Measurements from ENCODE around the gene SBF2. TPM values are rescaled to one million over a fixed set of nuclear protein-coding genes. Genes with fewer than 3 reads are reported as not detected.

Gene SBF2
- total and polyA plus RNA-seq, 11 donors: 10.4 to 33.9 (median 20.9) TPM

- Histone ChIP-seq H3K9me3 (no peaks in the 10 kb centered on the region), H3K4me3 (no peak overlapping the region), H3K27me3 (no peaks in the 10 kb centered on the region), H3K36me3 (peaks cover 0 to 3% (median 0%) of the 10 kb centered on the region in 9 donors), H3K27ac (no peak overlapping the region), H3K4me1 (peaks cover 0 to 5% (median 0%) of the 10 kb centered on the region in 12 donors)
- WGBS, 4 donors: 67 to 84% (median 82%) methylated on average over 1 of the region's 1 CpG
- TF ChIP-seq CTCF (IDR thresholded peaks at IDR 0.05) (no peak), POLR2A (IDR thresholded peaks at IDR 0.05) (no peak)
- intact Hi-C loops (cut with DNase I): no loop called here
- ATAC-seq (no peak), DNase-seq (no peak)
Observed at GRCh38 chr11:9888938-9889337, 405.1 kb downstream of the SBF2 start.

DNA sequence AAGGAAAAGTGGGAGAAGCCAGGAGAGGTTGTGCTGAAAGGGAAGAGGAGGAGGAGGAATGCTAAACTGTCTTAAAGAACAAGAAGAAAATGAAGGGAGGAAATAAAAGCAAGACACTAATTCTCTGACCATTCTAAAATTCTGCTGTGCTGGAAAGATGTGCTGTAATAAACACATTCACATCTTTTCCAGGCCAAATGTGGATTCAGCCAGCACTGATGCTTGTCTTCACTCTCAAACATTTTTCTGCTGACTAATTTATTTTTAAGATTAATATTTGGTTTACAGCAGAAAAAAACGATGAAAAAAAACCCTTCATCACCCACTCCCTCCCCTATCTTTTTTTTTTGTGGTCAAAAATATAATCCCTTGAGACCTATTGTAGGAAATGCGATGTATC lies 406.5 kb downstream of the SBF2 start:
- Histone ChIP-seq H3K4me1 (peaks cover 0 to 5% (median 0%) of the 10 kb centered on the region in 12 donors), H3K36me3 (no peaks in the 10 kb centered on the region), H3K27me3 (no peaks in the 10 kb centered on the region), H3K4me3 (no peak overlapping the region), H3K9me3 (no peaks in the 10 kb centered on the region), H3K27ac (no peak overlapping the region)
- ATAC-seq: no peak
- 60 to 71% (median 68%) methylated on average over 2 of the region's 2 CpGs for WGBS, 4 donors
- intact Hi-C loops (cut with DNase I): no loop called here
- no peak for TF ChIP-seq POLR2A (IDR thresholded peaks at IDR 0.05)
- TF ChIP-seq CTCF (IDR thresholded peaks at IDR 0.05): no peak
- no peak for DNase-seq

DNA sequence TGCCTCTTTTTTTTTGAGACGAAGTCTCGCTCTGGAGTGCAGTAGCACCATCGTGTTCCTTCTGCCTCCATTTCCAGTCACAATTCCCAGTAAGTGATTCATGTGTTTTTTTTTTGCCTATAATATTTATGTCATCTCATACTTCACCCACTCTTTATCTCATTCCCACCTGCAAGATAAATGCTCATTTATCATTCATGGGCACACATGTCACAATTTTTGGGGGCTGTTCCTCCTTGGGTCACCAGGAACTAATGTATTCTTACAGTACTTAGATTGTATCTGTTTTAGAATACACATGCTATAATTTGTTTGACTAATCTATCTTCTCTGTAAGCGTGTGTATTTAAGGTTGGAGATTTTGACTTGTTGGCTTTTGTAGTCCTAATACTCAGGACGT lies 407.4 kb downstream of the SBF2 start:
- Histone ChIP-seq H3K27ac (no peak overlapping the region), H3K27me3 (no peaks in the 10 kb centered on the region), H3K4me3 (no peak overlapping the region), H3K4me1 (peaks cover 0 to 5% (median 0%) of the 10 kb centered on the region in 12 donors), H3K9me3 (no peaks in the 10 kb centered on the region), H3K36me3 (no peaks in the 10 kb centered on the region)
- DNase-seq (no peak), ATAC-seq (no peak)
- no peak for TF ChIP-seq POLR2A (IDR thresholded peaks at IDR 0.05)
- no peak for TF ChIP-seq CTCF (IDR thresholded peaks at IDR 0.05)
- 95 to 99% (median 97%) methylated on average over 5 of the region's 5 CpGs for WGBS, 4 donors
- intact Hi-C loops (cut with DNase I): no loop called here

DNA sequence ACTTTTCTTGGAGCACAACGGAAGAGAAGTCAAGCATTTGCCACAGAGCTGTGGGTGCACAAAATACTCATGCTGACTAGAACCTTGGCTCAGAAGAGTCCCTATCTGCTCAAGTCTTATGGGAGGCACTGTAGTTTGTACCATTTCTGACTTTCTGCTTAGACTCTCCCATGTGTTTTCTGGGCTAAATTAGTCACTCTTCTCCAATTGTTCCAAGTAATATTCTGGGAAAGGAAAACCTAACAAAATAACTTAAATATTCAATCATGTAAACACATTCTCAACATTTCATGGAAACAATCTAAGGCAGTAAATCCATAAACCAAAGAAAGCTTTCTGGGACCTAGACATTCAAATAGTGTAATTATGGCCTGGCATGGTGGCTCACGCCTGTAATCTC lies 409.4 kb downstream of the SBF2 start:
- DNase-seq (no peak), ATAC-seq (no peak)
- peaks cover 0 to 5% (median 0%) of the 10 kb centered on the region in 12 donors for H3K4me1 ChIP-seq
- intact Hi-C loops (cut with DNase I): no loop called here
- H3K9me3 ChIP-seq: no peaks in the 10 kb centered on the region
- no peaks in the 10 kb centered on the region for H3K27me3 ChIP-seq
- H3K4me3 ChIP-seq: no peak overlapping the region
- TF ChIP-seq CTCF (IDR thresholded peaks at IDR 0.05) (no peak), POLR2A (IDR thresholded peaks at IDR 0.05) (no peak)
- no peak overlapping the region for H3K27ac ChIP-seq
- H3K36me3 ChIP-seq: no peaks in the 10 kb centered on the region
- WGBS, 4 donors: 97 to 100% (median 98%) methylated on average over 2 of the region's 2 CpGs
